ENCODE results near the gene ABHD15.

GRCh38 chr17:29573558-29573869, 6.7 kb upstream of the ABHD15 start:
- TF ChIP-seq EP300 (IDR thresholded peaks at IDR 0.05; ENCODE audit: borderline replicate concordance) (no peak), ZBTB7A (IDR thresholded peaks at IDR 0.05; ENCODE audit: low read depth) (no peak), EGR1 (IDR thresholded peaks at IDR 0.05) (no peak), TEAD4 (IDR thresholded peaks at IDR 0.05) (no peak), RAD21 (IDR thresholded peaks at IDR 0.05; ENCODE audit: low read depth) (no peak), TAF1 (IDR thresholded peaks at IDR 0.05; ENCODE audit: low read depth) (no peak), MAX (IDR thresholded peaks at IDR 0.05) (no peak), YY1 (IDR thresholded peaks at IDR 0.05; ENCODE audit: low read depth) (no peak), FOXM1 (IDR thresholded peaks at IDR 0.05; ENCODE audit: borderline replicate concordance, low read depth) (no peak), CREB1 (IDR thresholded peaks at IDR 0.05; ENCODE audit: low read depth) (no peak)
